Endothelial cell (in vitro differentiated cells): ENCODE results near the gene CSNK1E. TPM values are rescaled to one million over a fixed set of nuclear protein-coding genes. Genes with fewer than 3 reads are reported as not detected.

Experiments
- DNase-seq: peaks from one replicate; pipeline ENCODE4 v3.0.0; 2021; ENCODE audit warnings: low spot score
- H3K27ac Mint-ChIP-seq: one replicate; pipeline ENCODE4 v1.8.0; 2021; ENCODE audit warnings: mixed read lengths, inconsistent platforms; ENCODE audit not compliant: unreplicated experiment
- H3K27me3 Mint-ChIP-seq: one replicate; pipeline ENCODE4 v1.8.0; 2021; ENCODE audit warnings: mild to moderate bottlenecking, moderate library complexity, mixed read lengths, inconsistent platforms; ENCODE audit not compliant: unreplicated experiment
- H3K36me3 Mint-ChIP-seq: one replicate; pipeline ENCODE4 v1.8.0; 2021; ENCODE audit warnings: mild to moderate bottlenecking, low read depth, mixed read lengths, inconsistent platforms; ENCODE audit not compliant: unreplicated experiment
- H3K4me1 Mint-ChIP-seq: one replicate; pipeline ENCODE4 v1.8.0; 2021; ENCODE audit warnings: mild to moderate bottlenecking, mixed read lengths, inconsistent platforms; ENCODE audit not compliant: unreplicated experiment
- H3K4me3 Mint-ChIP-seq: one replicate; pipeline ENCODE4 v1.8.0; 2021; ENCODE audit warnings: mild to moderate bottlenecking, mixed read lengths, inconsistent platforms; ENCODE audit not compliant: unreplicated experiment
- H3K9me3 Mint-ChIP-seq: one replicate; pipeline ENCODE4 v1.8.0; 2021; ENCODE audit warnings: mixed read lengths, inconsistent platforms; ENCODE audit not compliant: unreplicated experiment
- total RNA-seq: library from RNA; stranded (reverse); fragmentation: NEBNext Ultra II Directional; extraction: Animal tissue kit (Norgen Biotek cat#: 25700); gene quantifications from one replicate; pipeline ENCODE4 v1.2.1, GENCODE V29; 2021; ENCODE audit not compliant: unreplicated experiment
- TF ChIP-seq, protein P1 (sequence below): fragments of 200-600 bp; sonication (generic); IDR thresholded peaks from one replicate; pipeline ENCODE4 v1.5.0; 2021; ENCODE audit warnings: antibody characterized with exemption; ENCODE audit not compliant: unreplicated experiment

The CSNK1E gene
- total RNA-seq, 1 donor from 2014 or later = 144 TPM

DNA sequence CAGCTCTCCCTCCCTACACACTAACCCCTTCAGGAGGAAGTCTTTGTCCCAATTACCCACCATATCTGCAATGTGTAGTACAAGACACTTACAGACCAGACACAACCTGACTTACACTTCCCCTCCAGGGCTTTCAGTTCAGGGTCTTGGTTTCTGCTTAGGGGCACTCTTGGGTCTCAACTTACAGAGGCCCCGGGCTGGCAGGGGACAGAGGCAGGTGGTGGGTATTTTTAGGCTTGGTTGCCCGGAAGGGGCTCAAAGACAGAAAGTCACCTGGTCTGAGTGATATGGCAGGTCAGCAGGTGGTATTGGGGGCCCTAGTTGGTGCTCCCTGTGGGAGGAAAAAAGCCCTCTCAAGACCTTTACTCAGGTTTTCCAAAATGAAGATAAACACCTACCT is 41.1 kb downstream of the CSNK1E start:
- Mint-ChIP-seq H3K27me3 (peaks cover 6% of the 10 kb centered on the region), H3K36me3 (no peaks in the 10 kb centered on the region), H3K4me1 (peaks cover 11% of the 10 kb centered on the region), H3K27ac (no peak overlapping the region), H3K4me3 (no peak overlapping the region), H3K9me3 (no peaks in the 10 kb centered on the region)
- TF ChIP-seq, protein P1, sequence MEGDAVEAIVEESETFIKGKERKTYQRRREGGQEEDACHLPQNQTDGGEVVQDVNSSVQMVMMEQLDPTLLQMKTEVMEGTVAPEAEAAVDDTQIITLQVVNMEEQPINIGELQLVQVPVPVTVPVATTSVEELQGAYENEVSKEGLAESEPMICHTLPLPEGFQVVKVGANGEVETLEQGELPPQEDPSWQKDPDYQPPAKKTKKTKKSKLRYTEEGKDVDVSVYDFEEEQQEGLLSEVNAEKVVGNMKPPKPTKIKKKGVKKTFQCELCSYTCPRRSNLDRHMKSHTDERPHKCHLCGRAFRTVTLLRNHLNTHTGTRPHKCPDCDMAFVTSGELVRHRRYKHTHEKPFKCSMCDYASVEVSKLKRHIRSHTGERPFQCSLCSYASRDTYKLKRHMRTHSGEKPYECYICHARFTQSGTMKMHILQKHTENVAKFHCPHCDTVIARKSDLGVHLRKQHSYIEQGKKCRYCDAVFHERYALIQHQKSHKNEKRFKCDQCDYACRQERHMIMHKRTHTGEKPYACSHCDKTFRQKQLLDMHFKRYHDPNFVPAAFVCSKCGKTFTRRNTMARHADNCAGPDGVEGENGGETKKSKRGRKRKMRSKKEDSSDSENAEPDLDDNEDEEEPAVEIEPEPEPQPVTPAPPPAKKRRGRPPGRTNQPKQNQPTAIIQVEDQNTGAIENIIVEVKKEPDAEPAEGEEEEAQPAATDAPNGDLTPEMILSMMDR = no peak
- DNase-seq = no peak

DNA sequence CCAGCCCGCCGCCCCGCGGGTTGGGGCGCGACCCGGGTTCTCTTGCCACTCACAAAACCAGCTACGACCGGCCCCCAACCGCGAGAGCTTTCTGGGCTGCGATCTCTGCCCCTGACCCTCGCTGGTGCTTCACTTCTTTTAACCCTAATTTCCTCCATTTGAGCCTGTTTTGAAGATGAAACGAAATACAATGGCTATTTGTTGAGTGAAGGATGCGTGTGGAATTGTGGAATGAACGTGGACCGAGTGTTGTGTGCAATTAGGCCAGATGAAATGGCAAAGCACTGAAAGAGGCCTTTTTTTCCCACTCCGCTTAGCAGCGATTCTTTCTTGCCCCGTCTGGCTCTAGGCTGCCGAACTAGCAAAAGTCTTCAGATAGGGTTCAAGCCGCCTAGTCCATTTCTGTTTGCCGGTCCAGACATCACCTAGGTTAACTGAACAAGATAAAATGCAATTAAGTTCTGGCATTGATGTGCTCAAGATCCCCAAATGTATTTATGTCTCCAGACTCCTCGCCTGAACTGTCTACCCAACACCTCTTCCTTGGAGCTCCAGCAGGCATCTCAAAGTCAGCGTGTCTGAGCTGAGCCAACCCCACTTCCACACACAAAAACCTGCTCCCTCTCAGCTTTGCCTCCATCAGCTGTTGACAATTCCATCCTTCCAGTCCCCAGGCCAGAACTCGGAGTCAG is 44.0 kb downstream of the CSNK1E start:
- DNase-seq = no peak
- Mint-ChIP-seq H3K27ac (peak overlapping the region; percentile 87), H3K4me1 (peaks cover 17% of the 10 kb centered on the region)

DNA sequence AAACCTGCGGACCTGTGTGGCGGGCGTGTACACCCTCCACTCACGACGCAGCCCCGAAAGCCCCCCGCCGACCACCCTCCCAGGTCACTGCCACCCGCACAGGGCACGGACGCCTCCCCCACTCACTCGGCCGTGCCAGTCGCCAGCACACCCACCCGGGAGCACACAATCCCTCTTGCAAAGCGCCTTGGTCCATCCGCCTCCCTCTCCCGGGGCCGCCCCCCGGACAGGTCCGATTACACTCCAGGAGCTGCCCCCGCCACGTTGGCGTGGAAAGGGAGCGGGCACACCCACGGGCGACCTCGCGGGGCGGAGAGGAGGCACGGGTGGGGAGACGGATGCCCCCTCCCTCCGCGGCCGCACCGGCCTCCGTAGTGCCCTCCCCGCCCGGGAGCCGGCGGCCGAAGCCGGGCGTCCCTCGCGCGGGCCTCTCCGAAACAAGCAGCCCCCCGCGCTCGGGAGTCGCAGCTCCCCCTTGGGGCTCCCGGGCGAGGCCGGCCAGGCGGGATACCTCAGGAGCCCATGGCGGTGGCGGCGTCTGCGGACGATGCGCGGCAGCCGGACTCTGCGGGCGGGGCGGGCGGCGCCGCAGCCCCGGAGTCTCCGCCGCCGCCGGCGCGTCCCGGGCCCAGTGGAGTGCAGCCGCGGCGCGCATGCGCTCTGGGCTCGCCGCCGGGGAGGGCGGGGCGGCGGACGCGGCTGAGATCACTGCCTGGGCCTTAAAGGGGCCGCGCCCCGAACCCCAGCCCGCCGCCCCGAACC is 44.7 kb downstream of the CSNK1E start, which contains the start of gene TMEM184B:
TMEM184B (minus strand) TSS at position 638 of the 762 bp plus-strand sequence. CDS start 25,049 bp downstream, outside the sequence.
- H3K27me3 Mint-ChIP-seq = peaks cover 4% of the 10 kb centered on the region
- H3K4me3 Mint-ChIP-seq = peak within 1 kb of the TSS; percentile 95
- H3K36me3 Mint-ChIP-seq = peaks cover 9% of the 10 kb centered on the region
- no peaks in the 10 kb centered on the region for H3K9me3 Mint-ChIP-seq
- peak; percentile 83 for DNase-seq
- TF ChIP-seq, protein P1 = no peak
- peak within 1 kb of the TSS; percentile 87 for H3K27ac Mint-ChIP-seq
- peaks cover 20% of the 10 kb centered on the region for H3K4me1 Mint-ChIP-seq

More for the DNA sequence above, 44.0 kb downstream of the CSNK1E start:
- peak overlapping the region; percentile 95 for H3K4me3 Mint-ChIP-seq
- TF ChIP-seq, protein P1 = no peak
- H3K36me3 Mint-ChIP-seq = peaks cover 6% of the 10 kb centered on the region
- H3K9me3 Mint-ChIP-seq = no peaks in the 10 kb centered on the region
- H3K27me3 Mint-ChIP-seq = peaks cover 4% of the 10 kb centered on the region

DNA sequence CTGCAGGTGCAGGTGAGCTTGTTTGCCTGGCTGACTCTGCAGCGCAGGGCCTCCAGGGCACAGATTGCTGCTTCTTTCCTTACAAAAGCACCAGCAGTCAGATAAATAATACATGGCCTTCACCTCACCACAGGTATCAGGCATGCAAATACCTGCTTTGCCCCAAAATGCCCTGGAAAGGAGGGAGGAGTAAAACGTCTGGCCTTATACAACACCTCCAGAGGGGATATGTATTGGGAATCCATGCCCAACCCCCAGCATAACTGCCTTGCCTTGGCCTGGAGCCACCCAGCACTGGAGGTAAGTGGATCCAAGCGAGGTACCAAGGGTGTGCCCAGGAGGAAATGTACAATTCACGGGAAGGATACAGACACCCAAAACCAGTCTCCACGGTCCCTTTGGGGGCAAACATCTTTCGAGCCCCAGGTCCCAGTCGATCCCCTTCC is 45.3 kb downstream of the CSNK1E start:
- TF ChIP-seq, protein P1 = no peak
- H3K27ac Mint-ChIP-seq = no peak overlapping the region
- H3K9me3 Mint-ChIP-seq = no peaks in the 10 kb centered on the region
- peaks cover 21% of the 10 kb centered on the region for H3K4me1 Mint-ChIP-seq
- H3K4me3 Mint-ChIP-seq = peak overlapping the region; percentile 94
- no peak for DNase-seq
- H3K36me3 Mint-ChIP-seq = peaks cover 10% of the 10 kb centered on the region
- peaks cover 2% of the 10 kb centered on the region for H3K27me3 Mint-ChIP-seq
